ENCODE data around the gene CD96. TPM values are rescaled to one million over a fixed set of nuclear protein-coding genes. Genes with fewer than 3 reads are reported as not detected.

Gene CD96
- total and polyA plus RNA-seq, 7 donors = under 0.01 to 8.2 (median 1.2) TPM; not detected in 1

- no peak for DNase-seq
- intact Hi-C loops (cut with DNase I) = no loop called here
- no peak overlapping the region for H3K27ac ChIP-seq
- no peaks in the 10 kb centered on the region for H3K36me3 ChIP-seq
- H3K4me1 ChIP-seq = no peaks in the 10 kb centered on the region
- 73 to 74% methylated on average over 2 of the region's 2 CpGs for WGBS, 2 donors
- H3K27me3 ChIP-seq = no peaks in the 10 kb centered on the region
- no peaks in the 10 kb centered on the region for H3K9me3 ChIP-seq
- H3K4me3 ChIP-seq = no peak overlapping the region
- TF ChIP-seq POLR2AphosphoS5 (IDR thresholded peaks at IDR 0.05) = no peak
- TF ChIP-seq CTCF (IDR thresholded peaks at IDR 0.05) = no peak
- no peak for TF ChIP-seq POLR2A (IDR thresholded peaks at IDR 0.05)
- no peak for TF ChIP-seq EP300 (IDR thresholded peaks at IDR 0.05)
These were observed 52.2 kb downstream of the CD96 start for GRCh38 chr3:111594205-111594604.

GRCh38 chr3:111594781-111595180 lies 52.8 kb downstream of the CD96 start:
- intact Hi-C loops (cut with DNase I) = no loop called here
- Histone ChIP-seq H3K4me1 (no peaks in the 10 kb centered on the region), H3K4me3 (no peak overlapping the region), H3K9me3 (no peaks in the 10 kb centered on the region), H3K27ac (no peak overlapping the region), H3K36me3 (no peaks in the 10 kb centered on the region), H3K27me3 (no peaks in the 10 kb centered on the region)
- TF ChIP-seq EP300 (IDR thresholded peaks at IDR 0.05) = no peak
- TF ChIP-seq POLR2AphosphoS5 (IDR thresholded peaks at IDR 0.05) = no peak
- no peak for TF ChIP-seq POLR2A (IDR thresholded peaks at IDR 0.05)
- no peak for TF ChIP-seq CTCF (IDR thresholded peaks at IDR 0.05)
- DNase-seq = no peak
- 0 to 47% methylated on average over 1 of the region's 1 CpG for WGBS, 2 donors

GRCh38 chr3:111595232-111595631 lies 53.2 kb downstream of the CD96 start, which contains the start of gene ZBED2:
TSS of gene ZBED2 (minus strand) at chr3:111595346. CDS start at chr3:111594201, 1,145 bp downstream.
- Histone ChIP-seq H3K36me3 (no peaks in the 10 kb centered on the region), H3K4me3 (no peak within 1 kb of the TSS), H3K27me3 (no peaks in the 10 kb centered on the region), H3K27ac (no peak within 1 kb of the TSS), H3K4me1 (no peaks in the 10 kb centered on the region), H3K9me3 (no peaks in the 10 kb centered on the region)
- WGBS, 2 donors = 65 to 87% methylated on average over 2 of the region's 2 CpGs
- TF ChIP-seq POLR2AphosphoS5 (IDR thresholded peaks at IDR 0.05) (no peak), CTCF (IDR thresholded peaks at IDR 0.05) (no peak), POLR2A (IDR thresholded peaks at IDR 0.05) (no peak), EP300 (IDR thresholded peaks at IDR 0.05) (no peak)
- no peak for DNase-seq
- intact Hi-C loops (cut with DNase I) = no loop called here

- H3K4me1 ChIP-seq = no peaks in the 10 kb centered on the region
- no peak overlapping the region for H3K27ac ChIP-seq
- no peak for DNase-seq
- no peaks in the 10 kb centered on the region for H3K27me3 ChIP-seq
- 80 to 83% methylated on average over 4 of the region's 4 CpGs for WGBS, 2 donors
- TF ChIP-seq CTCF (IDR thresholded peaks at IDR 0.05) = no peak
- TF ChIP-seq POLR2AphosphoS5 (IDR thresholded peaks at IDR 0.05) = no peak
- no peak for TF ChIP-seq POLR2A (IDR thresholded peaks at IDR 0.05)
- no peak for TF ChIP-seq EP300 (IDR thresholded peaks at IDR 0.05)
- no peaks in the 10 kb centered on the region for H3K9me3 ChIP-seq
- intact Hi-C loops (cut with DNase I) = no loop called here
- H3K4me3 ChIP-seq = no peak overlapping the region
- no peaks in the 10 kb centered on the region for H3K36me3 ChIP-seq
These were observed 54.3 kb downstream of the CD96 start for GRCh38 chr3:111596328-111596727.

GRCh38 chr3:111598139-111598538 lies 56.1 kb downstream of the CD96 start:
- Histone ChIP-seq H3K36me3 (no peaks in the 10 kb centered on the region), H3K4me3 (no peak overlapping the region), H3K27me3 (no peaks in the 10 kb centered on the region), H3K27ac (no peak overlapping the region), H3K9me3 (no peaks in the 10 kb centered on the region), H3K4me1 (no peaks in the 10 kb centered on the region)
- TF ChIP-seq EP300 (IDR thresholded peaks at IDR 0.05) = no peak
- TF ChIP-seq POLR2AphosphoS5 (IDR thresholded peaks at IDR 0.05) = no peak
- no peak for TF ChIP-seq POLR2A (IDR thresholded peaks at IDR 0.05)
- TF ChIP-seq CTCF (IDR thresholded peaks at IDR 0.05) = no peak
- intact Hi-C loops (cut with DNase I) = no loop called here
- no peak for DNase-seq
- 59 to 80% methylated on average over 1 of the region's 1 CpG for WGBS, 2 donors
